Measurements from ENCODE around the gene MYMX. TPM values are rescaled to one million over a fixed set of nuclear protein-coding genes. Genes with fewer than 3 reads are reported as not detected.
"Not testable (repeated sequence)": the region's sequence is repeated elsewhere in the genome, so short reads cannot be mapped to it uniquely, and the experiment has no call there.

Gene MYMX
- total RNA-seq, 1 experiment from 2014 or later: not detected

GRCh38 chr6:44193307-44193910 is 23.3 kb upstream of the MYMX start:
- no TSS peak for BruUV-seq (replicated peaks)
- TF ChIP-seq CTCF (conservative IDR thresholded peaks at IDR 0.05; ENCODE audit: low read depth, low read length) (no peak), EZH2 (IDR thresholded peaks at IDR 0.05; ENCODE audit: low read length, unreplicated experiment) (no peak), EZH2phosphoT487 (IDR thresholded peaks at IDR 0.05; ENCODE audit: borderline replicate concordance, low read length) (no peak)
- Histone ChIP-seq H3K4me1 (ENCODE audit: insufficient read depth, low read length) (no peaks in the 10 kb centered on the region), H3K79me2 (ENCODE audit: low read length) (no peaks in the 10 kb centered on the region), H3K27ac (ENCODE audit: low read length) (no peak overlapping the region), H3K9ac (ENCODE audit: low read length) (no peak overlapping the region), H2AFZ (ENCODE audit: low read length) (no peak overlapping the region), H3K9me2 (replicated peaks; ENCODE audit: low read length) (no peaks in the 10 kb centered on the region), H3K36me3 (ENCODE audit: low read depth, low read length) (no peaks in the 10 kb centered on the region), H4K20me1 (ENCODE audit: low read length) (no peaks in the 10 kb centered on the region), H3K4me2 (ENCODE audit: low read length) (no peak overlapping the region), H3F3A (ENCODE audit: low read length, unreplicated experiment) (no peaks in the 10 kb centered on the region), H3K27me3 (ENCODE audit: low read length) (no peaks in the 10 kb centered on the region), H3K4me3 (ENCODE audit: low read length) (no peak overlapping the region), H3K9me3 (ENCODE audit: low read length) (no peaks in the 10 kb centered on the region)
- intact Hi-C loops (cut with micrococcal nuclease): no loop called here
- no peak for DNase-seq
- CTCF ChIA-PET: no interaction called here
- no peak for ATAC-seq
- POLR2A ChIA-PET (ENCODE audit: unreplicated experiment): no interaction called here

- ATAC-seq (no peak), DNase-seq (no peak)
- no peaks in the 10 kb centered on the region for H3K27me3 ChIP-seq (ENCODE audit: low read length)
- CTCF ChIA-PET: no interaction called here
- H3K4me3 ChIP-seq (ENCODE audit: low read length): no peak overlapping the region
- no TSS peak for BruUV-seq (replicated peaks)
- H3K36me3 ChIP-seq (ENCODE audit: low read depth, low read length): no peaks in the 10 kb centered on the region
- no peaks in the 10 kb centered on the region for H3K9me2 ChIP-seq (replicated peaks; ENCODE audit: low read length)
- no peak for TF ChIP-seq EZH2phosphoT487 (IDR thresholded peaks at IDR 0.05; ENCODE audit: borderline replicate concordance, low read length)
- no peak for TF ChIP-seq CTCF (conservative IDR thresholded peaks at IDR 0.05; ENCODE audit: low read depth, low read length)
- no peak for TF ChIP-seq EZH2 (IDR thresholded peaks at IDR 0.05; ENCODE audit: low read length, unreplicated experiment)
- no peak overlapping the region for H3K27ac ChIP-seq (ENCODE audit: low read length)
- H4K20me1 ChIP-seq (ENCODE audit: low read length): no peaks in the 10 kb centered on the region
- H2AFZ ChIP-seq (ENCODE audit: low read length): no peak overlapping the region
- POLR2A ChIA-PET (ENCODE audit: unreplicated experiment): no interaction called here
- no peaks in the 10 kb centered on the region for H3K79me2 ChIP-seq (ENCODE audit: low read length)
- H3K4me2 ChIP-seq (ENCODE audit: low read length): no peak overlapping the region
- no peaks in the 10 kb centered on the region for H3K4me1 ChIP-seq (ENCODE audit: insufficient read depth, low read length)
- H3F3A ChIP-seq (ENCODE audit: low read length, unreplicated experiment): no peaks in the 10 kb centered on the region
- H3K9ac ChIP-seq (ENCODE audit: low read length): no peak overlapping the region
- intact Hi-C loops (cut with micrococcal nuclease): no loop called here
- H3K9me3 ChIP-seq (ENCODE audit: low read length): no peaks in the 10 kb centered on the region
Observed at GRCh38 chr6:44194326-44194725, 22.4 kb upstream of the MYMX start.

GRCh38 chr6:44196351-44196750 is 20.4 kb upstream of the MYMX start:
- ATAC-seq; CTCF ChIA-PET; intact Hi-C loops (cut with micrococcal nuclease); H4K20me1 ChIP-seq (ENCODE audit: low read length); H3K27me3 ChIP-seq (ENCODE audit: low read length); H3K27ac ChIP-seq (ENCODE audit: low read length); DNase-seq; H3K9ac ChIP-seq (ENCODE audit: low read length); H3K36me3 ChIP-seq (ENCODE audit: low read depth, low read length); POLR2A ChIA-PET (ENCODE audit: unreplicated experiment); H3K4me1 ChIP-seq (ENCODE audit: insufficient read depth, low read length); H3K9me2 ChIP-seq (replicated peaks; ENCODE audit: low read length); H3K4me3 ChIP-seq (ENCODE audit: low read length); H3K79me2 ChIP-seq (ENCODE audit: low read length); H3K9me3 ChIP-seq (ENCODE audit: low read length); H3K4me2 ChIP-seq (ENCODE audit: low read length); H2AFZ ChIP-seq (ENCODE audit: low read length); H3F3A ChIP-seq (ENCODE audit: low read length, unreplicated experiment); BruUV-seq (replicated peaks): not testable (repeated sequence)

All from PC-3 (cell line).